Right lobe of liver (tissue), 6 donors: ENCODE data around the gene NRCAM. TPM values are rescaled to one million over a fixed set of nuclear protein-coding genes. Genes with fewer than 3 reads are reported as not detected.

Source experiments
- ATAC-seq, 4 donors: fragments of 200-7000 bp; cut with Tn5 transposase; one replicate each; pipeline ENCODE4 v1.9.1; 2020; ENCODE audit warnings: mild to moderate bottlenecking in 4 of 4, moderate library complexity in 4 of 4
- DNase-seq, 3 donors: peaks; one replicate each; pipeline ENCODE4 v3.0.0-alpha.2; 2020
- H3K27ac ChIP-seq, 3 donors: fragments of 200-600 bp; one replicate each; pipeline ENCODE4 v1.8.0; 2022
- H3K27me3 ChIP-seq, 2 donors: fragments of 200-600 bp; one replicate each; pipeline ENCODE4 v1.8.0; 2022
- H3K36me3 ChIP-seq, 4 donors: fragments of 200-600 bp; sonication (generic) in 1 of 4; one replicate each; pipeline versions ENCODE4 v1.5.1 to v1.8.0; 2017 to 2022; ENCODE audit warnings: control low read depth in 1 of 4
- H3K4me1 ChIP-seq, 4 donors: fragments of 200-600 bp; sonication (generic) in 1 of 4; one replicate each; pipeline versions ENCODE4 v1.5.1 to v1.8.0; 2017 to 2022; ENCODE audit warnings: control low read depth in 1 of 4
- H3K4me3 ChIP-seq, 3 donors: fragments of 200-600 bp; one replicate each; pipeline ENCODE4 v1.8.0; 2022
- H3K9me3 ChIP-seq, 4 donors: fragments of 200-600 bp; sonication (generic) in 1 of 4; one replicate each; pipeline versions ENCODE4 v1.5.1 to v1.8.0; 2017 to 2022; ENCODE audit warnings: control low read depth in 1 of 4
- CTCF ChIP-seq, 4 donors: fragments of 200-600 bp in 3 of 4; fragments of 450-650 bp in 1 of 4; IDR thresholded peaks; one replicate each; pipeline versions ENCODE4 v1.5.1 to v1.8.0; 2016 to 2022; ENCODE audit warnings: antibody characterized with exemption in 4 of 4, mild to moderate bottlenecking in 2 of 4
- POLR2A ChIP-seq: fragments of 450-650 bp; IDR thresholded peaks from one replicate; pipeline ENCODE4 v1.6.1; 2017; ENCODE audit warnings: antibody characterized with exemption, mild to moderate bottlenecking
- WGBS: methylation state at CpG from one replicate; pipeline ENCODE4 v1.1.6; 2018; ENCODE audit warnings: low coverage, low lambda C conversion rate; ENCODE audit not compliant: insufficient coverage; ENCODE audit errors: missing lambda C conversion rate; 5-methylcytosine and 5-hydroxymethylcytosine counted together
- intact Hi-C, 2 donors: fragments of 100-400 bp; cut with DNase I; formaldehyde crosslinking; loops; one replicate each; pipeline versions ENCODE4 v1.11.2 to v1.14.1; 2022
- total RNA-seq, 6 experiments: library from RNA; depleted of rRNA in 2 of 6; stranded (reverse); fragments of >200 nt in 2 of 6; fragmentation: NEBNext Ultra II Directional in 3 of 6; extraction: Animal tissue kit (Norgen Biotek cat#: 25700) in 3 of 6; gene quantifications; one replicate each; pipeline versions ENCODE4 v1.1.0 to v1.2.4, GENCODE V29; 2016 to 2023
- donor health status: DM: no; HTN: yes; CAD: no.
- donor health status: DM: no; HTN: no; CAD: no.
- donor health status: DM: no; HTN: no; CAD: no.
- donor health status: DM: no; HTN: yes; CAD: no.
- donor health status: DM: no; HTN: yes; CAD: no.

The NRCAM gene
- total RNA-seq, 6 experiments from 2014 or later: 0.16 to 1.9 (median 0.27) TPM

GRCh38 chr7:108129018-108129965, 326.9 kb downstream of the NRCAM start:
- no peak overlapping the region for H3K4me3 ChIP-seq
- no peak overlapping the region for H3K27ac ChIP-seq
- H3K27me3 ChIP-seq: no peaks in the 10 kb centered on the region
- intact Hi-C loops: no loop called here
- TF ChIP-seq CTCF (IDR thresholded peaks at IDR 0.05) (no peak), POLR2A (no peak)
- H3K9me3 ChIP-seq: no peaks in the 10 kb centered on the region
- DNase-seq (no peak), ATAC-seq (no peak)
- H3K36me3 ChIP-seq: no peaks in the 10 kb centered on the region
- WGBS: 79% methylated on average over 5 of the region's 7 CpGs
- no peaks in the 10 kb centered on the region for H3K4me1 ChIP-seq

GRCh38 chr7:108128514-108128913, 327.7 kb downstream of the NRCAM start:
- Histone ChIP-seq H3K27ac (no peak overlapping the region), H3K27me3 (no peaks in the 10 kb centered on the region), H3K4me3 (no peak overlapping the region), H3K9me3 (no peaks in the 10 kb centered on the region), H3K36me3 (no peaks in the 10 kb centered on the region), H3K4me1 (no peaks in the 10 kb centered on the region)
- TF ChIP-seq CTCF (IDR thresholded peaks at IDR 0.05) (no peak), POLR2A (no peak)
- DNase-seq (no peak), ATAC-seq (no peak)
- WGBS: 64% methylated on average over 3 of the region's 3 CpGs
- intact Hi-C loops: no loop called here

GRCh38 chr7:108127461-108127860, 328.8 kb downstream of the NRCAM start:
- H3K4me3 ChIP-seq: no peak overlapping the region
- ATAC-seq (no peak), DNase-seq (no peak)
- intact Hi-C loops: no loop called here
- no peaks in the 10 kb centered on the region for H3K36me3 ChIP-seq
- H3K4me1 ChIP-seq: no peaks in the 10 kb centered on the region
- TF ChIP-seq CTCF (IDR thresholded peaks at IDR 0.05): no peak
- TF ChIP-seq POLR2A: no peak
- H3K27me3 ChIP-seq: no peaks in the 10 kb centered on the region
- no peak overlapping the region for H3K27ac ChIP-seq
- no peaks in the 10 kb centered on the region for H3K9me3 ChIP-seq
- 78% methylated on average over 5 of the region's 5 CpGs for WGBS

GRCh38 chr7:108124820-108125219, 331.4 kb downstream of the NRCAM start:
- no peak overlapping the region for H3K27ac ChIP-seq
- ATAC-seq (no peak), DNase-seq (no peak)
- intact Hi-C loops: no loop called here
- H3K27me3 ChIP-seq: no peaks in the 10 kb centered on the region
- H3K4me3 ChIP-seq: no peak overlapping the region
- no peaks in the 10 kb centered on the region for H3K4me1 ChIP-seq
- 77% methylated on average over 3 of the region's 3 CpGs for WGBS
- H3K36me3 ChIP-seq: no peaks in the 10 kb centered on the region
- no peak for TF ChIP-seq CTCF (IDR thresholded peaks at IDR 0.05)
- TF ChIP-seq POLR2A: no peak
- H3K9me3 ChIP-seq: no peaks in the 10 kb centered on the region
